Measurements from ENCODE around the gene MTMR2.

Gene MTMR2

GRCh38 chr11:95904009-95904650, 19.8 kb downstream of the MTMR2 start:
- TF ChIP-seq CTCF (IDR thresholded peaks at IDR 0.05; ENCODE audit: borderline replicate concordance, insufficient read depth, low read depth, low read length): no peak
- no peak overlapping the region for H3K4me3 ChIP-seq (ENCODE audit: low read depth, low read length)

- no peak overlapping the region for H3K4me3 ChIP-seq (ENCODE audit: low read depth, low read length)
- TF ChIP-seq CTCF (IDR thresholded peaks at IDR 0.05; ENCODE audit: borderline replicate concordance, insufficient read depth, low read depth, low read length): no peak
These were observed 25.1 kb downstream of the MTMR2 start for GRCh38 chr11:95898782-95899181.

DNA sequence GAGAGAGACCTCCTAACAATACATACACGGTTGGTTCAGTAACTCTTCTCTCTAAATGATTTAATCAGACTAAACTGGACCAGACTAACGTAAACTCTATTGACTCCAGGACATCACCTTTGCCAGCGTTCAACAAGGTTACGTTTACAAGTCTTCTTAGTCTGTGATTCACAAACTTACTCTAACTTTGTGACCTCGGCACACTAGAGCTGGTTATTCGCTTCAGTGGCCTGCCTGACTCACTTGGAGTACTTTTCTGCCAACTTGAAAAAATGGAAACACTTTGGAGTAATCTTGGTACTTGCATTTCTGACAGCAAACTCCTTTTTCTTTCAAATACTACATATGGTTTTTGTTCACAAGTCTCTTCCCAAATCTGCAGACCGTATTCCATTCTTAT, 26.2 kb downstream of the MTMR2 start:
- no peak for TF ChIP-seq CTCF (IDR thresholded peaks at IDR 0.05; ENCODE audit: borderline replicate concordance, insufficient read depth, low read depth, low read length)
- H3K4me3 ChIP-seq (ENCODE audit: low read depth, low read length): no peak overlapping the region

DNA sequence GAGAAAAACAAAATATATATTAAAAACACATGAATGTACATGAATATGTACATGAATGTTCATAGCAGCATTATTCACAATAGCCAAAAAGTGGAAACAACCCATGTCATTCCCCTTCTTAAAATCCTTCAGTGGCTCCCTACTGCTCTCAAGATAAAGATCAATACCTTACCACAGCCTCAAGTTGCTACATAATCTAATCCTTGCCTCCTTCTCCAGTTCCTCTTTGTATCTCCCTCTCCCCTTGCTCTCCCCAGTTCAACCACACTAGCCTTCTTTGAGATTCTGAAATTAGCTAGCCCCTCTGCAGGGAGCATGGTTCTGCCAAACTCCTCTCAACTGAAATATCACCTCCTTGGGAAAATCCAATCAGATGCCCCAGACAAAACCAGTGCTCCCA, 28.1 kb downstream of the MTMR2 start:
- no peak overlapping the region for H3K4me3 ChIP-seq (ENCODE audit: low read depth, low read length)
- no peak for TF ChIP-seq CTCF (IDR thresholded peaks at IDR 0.05; ENCODE audit: borderline replicate concordance, insufficient read depth, low read depth, low read length)

- no peak overlapping the region for H3K4me3 ChIP-seq (ENCODE audit: low read depth, low read length)
- no peak for TF ChIP-seq CTCF (IDR thresholded peaks at IDR 0.05; ENCODE audit: borderline replicate concordance, insufficient read depth, low read depth, low read length)
These were observed 30.9 kb downstream of the MTMR2 start for GRCh38 chr11:95892892-95893570.

DNA sequence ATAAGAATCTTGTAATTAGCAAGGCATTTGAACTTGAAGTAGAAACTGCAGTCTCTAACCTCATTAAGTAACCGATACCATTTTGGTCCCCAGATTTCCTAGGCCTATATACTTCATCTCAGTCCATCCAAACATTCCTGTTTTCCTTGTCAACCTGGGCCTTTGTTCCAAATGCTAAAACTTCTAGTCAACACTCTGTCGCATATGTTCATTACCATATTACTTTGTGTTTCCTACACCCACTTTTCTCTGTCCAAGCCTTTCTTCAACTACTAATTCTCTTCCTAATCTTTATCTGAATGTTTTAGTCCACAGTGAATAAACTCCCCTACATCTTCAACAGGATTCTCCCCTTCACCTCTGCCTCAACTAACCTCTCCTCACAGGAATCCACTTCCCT, 31.4 kb downstream of the MTMR2 start:
- no peak for TF ChIP-seq CTCF (IDR thresholded peaks at IDR 0.05; ENCODE audit: borderline replicate concordance, insufficient read depth, low read depth, low read length)

More for the DNA sequence above, 31.4 kb downstream of the MTMR2 start:
- H3K4me3 ChIP-seq (ENCODE audit: low read depth, low read length): no peak overlapping the region

Measured in GM12875 (cell line).